HepG2 (cell line): ENCODE measurements around the gene MRPL14. TPM values are rescaled to one million over a fixed set of nuclear protein-coding genes. Genes with fewer than 3 reads are reported as not detected.

Source experiments
- CAMTA2 ChIP-seq: sonication (generic); formaldehyde crosslinking; IDR thresholded peaks from 2 replicates; pipeline ENCODE4 v1.4.0; 2020; ENCODE audit warnings: mild to moderate bottlenecking, missing genetic modification reagents, borderline replicate concordance
- FOXM1 ChIP-seq: sonication (generic); formaldehyde crosslinking; IDR thresholded peaks from 2 replicates; pipeline ENCODE4 v1.5.0; 2020; ENCODE audit warnings: missing genetic modification reagents
- MED1 ChIP-seq: sonication (generic); formaldehyde crosslinking; IDR thresholded peaks from 2 replicates; pipeline ENCODE4 v1.4.0; 2020; ENCODE audit warnings: missing genetic modification reagents
- MXD1 ChIP-seq: sonication (generic); formaldehyde crosslinking; IDR thresholded peaks from 2 replicates; pipeline ENCODE4 v1.4.0; 2020; ENCODE audit warnings: mild to moderate bottlenecking, missing genetic modification reagents
- NR1H2 ChIP-seq: sonication (generic); formaldehyde crosslinking; IDR thresholded peaks from 2 replicates; pipeline ENCODE4 v1.8.1; 2022; ENCODE audit warnings: low read depth, missing genetic modification reagents, borderline replicate concordance
- PAXIP1 ChIP-seq: sonication (generic); formaldehyde crosslinking; conservative IDR thresholded peaks from 2 replicates; pipeline ENCODE4 v1.4.0; 2020; ENCODE audit warnings: mild to moderate bottlenecking, missing genetic modification reagents, moderate library complexity
- POLR2A ChIP-seq, 2 experiments: IDR thresholded peaks; 2 replicates each; pipeline ENCODE4 v1.6.1; 2011; ENCODE audit warnings: low read depth in 2 of 2, low read length in 2 of 2, mild to moderate bottlenecking in 1 of 2, moderate library complexity in 1 of 2; ENCODE audit not compliant: insufficient read depth in 1 of 2
- TCF7 ChIP-seq: sonication (generic); IDR thresholded peaks from 2 replicates; pipeline ENCODE4 v1.6.1; 2016; ENCODE audit warnings: antibody characterized with exemption, low read depth
- ZBTB42 ChIP-seq: sonication (generic); formaldehyde crosslinking; IDR thresholded peaks from 2 replicates; pipeline ENCODE4 v1.5.0; 2020; ENCODE audit warnings: mild to moderate bottlenecking, missing genetic modification reagents
- ZC3H13 ChIP-seq: sonication (generic); formaldehyde crosslinking; IDR thresholded peaks from 2 replicates; pipeline ENCODE4 v1.8.1; 2023; ENCODE audit warnings: mild to moderate bottlenecking, missing genetic modification reagents, moderate library complexity
- ZFP90 ChIP-seq: sonication (generic); formaldehyde crosslinking; IDR thresholded peaks from 2 replicates; pipeline ENCODE4 v1.8.0; 2022; ENCODE audit warnings: missing genetic modification reagents, mild to moderate bottlenecking, inconsistent platforms, borderline replicate concordance
- ZFX ChIP-seq: sonication (generic); formaldehyde crosslinking; IDR thresholded peaks from 2 replicates; pipeline ENCODE4 v1.4.0; 2020; ENCODE audit warnings: mild to moderate bottlenecking, low read depth, missing genetic modification reagents, moderate library complexity
- ZMYM3 ChIP-seq: sonication (generic); formaldehyde crosslinking; IDR thresholded peaks from 2 replicates; pipeline ENCODE4 v1.5.1; 2020; ENCODE audit warnings: mild to moderate bottlenecking, missing genetic modification reagents
- ZNF232 ChIP-seq: sonication (generic); formaldehyde crosslinking; IDR thresholded peaks from 2 replicates; pipeline ENCODE4 v1.4.0; 2020; ENCODE audit warnings: missing genetic modification reagents, borderline replicate concordance
- ZNF296 ChIP-seq: sonication (generic); formaldehyde crosslinking; conservative IDR thresholded peaks from 2 replicates; pipeline ENCODE4 v1.5.0; 2020; ENCODE audit warnings: mild to moderate bottlenecking, missing genetic modification reagents
- ZNF414 ChIP-seq: sonication (generic); formaldehyde crosslinking; IDR thresholded peaks from 2 replicates; pipeline ENCODE4 v1.5.0; 2020; ENCODE audit warnings: missing genetic modification reagents
- ZNF639 ChIP-seq: conservative IDR thresholded peaks from 2 replicates; pipeline ENCODE4 v1.6.1; 2018; ENCODE audit warnings: missing genetic modification reagents
- ZNF678 ChIP-seq: sonication (generic); formaldehyde crosslinking; IDR thresholded peaks from 2 replicates; pipeline ENCODE4 v1.4.0; 2020; ENCODE audit warnings: mild to moderate bottlenecking, missing genetic modification reagents
- ZNF687 ChIP-seq: sonication (generic); formaldehyde crosslinking; IDR thresholded peaks from 2 replicates; pipeline ENCODE4 v1.5.1; 2020; ENCODE audit warnings: mild to moderate bottlenecking, missing genetic modification reagents, moderate library complexity
- polyA plus RNA-seq, 8 experiments: library from polyadenylated mRNA; depleted of rRNA in 3 of 8; stranded (reverse) in 7 of 8; unstranded in 1 of 8; fragments of >200 nt; fragmentation: Illumina TruSeq in 4 of 8; extraction: Trizol in 4 of 8; gene quantifications; 2 replicates each; pipeline versions ENCODE4 v1.2.1 to v1.2.3, GENCODE V29; 2011 to 2016; ENCODE audit warnings: low read depth in 4 of 8, missing spikeins in 1 of 8, mixed read lengths in 1 of 8; ENCODE audit not compliant: insufficient read depth in 1 of 8
- total RNA-seq, 5 experiments: library from RNA; depleted of rRNA; stranded (reverse); fragments of >200 nt; fragmentation: Illumina TruSeq; extraction: Trizol; gene quantifications; 2 replicates each; pipeline ENCODE4 v1.2.3, GENCODE V29; 2016; ENCODE audit warnings: low read depth in 1 of 5

Gene MRPL14
- total and polyA plus RNA-seq, 2 of the 13 experiments (the other 11 are each of a cell fraction or from before 2014, with no cell fraction given): 157 to 178 TPM

GRCh38 chr6:44074813-44075646, 52.2 kb downstream of the MRPL14 start (continued):
- TF ChIP-seq PAXIP1 (CRISPR knock-in tag) (peak; percentile 94), MXD1 (CRISPR knock-in tag) (peak; percentile 85), ZNF414 (CRISPR knock-in tag) (peak; percentile 98), ZNF639 (CRISPR knock-in tag) (no peak), ZNF678 (CRISPR knock-in tag) (no peak), TCF7 (peak; percentile 22; the same call in 1 of the 2 replicates), FOXM1 (no peak), ZMYM3 (CRISPR knock-in tag) (peak; percentile 37; the same call in 1 of the 2 replicates), ZFP90 (peak; percentile 28; the same call in 1 of the 2 replicates), NR1H2 (CRISPR knock-in tag) (0 out of 2 replicates have a peak, but pooled peaks have one; percentile 49), ZFX (CRISPR knock-in tag) (peak; percentile 96), ZNF296 (CRISPR knock-in tag) (peak; percentile 93; the same call in 1 of the 2 replicates), ZNF687 (CRISPR knock-in tag) (peak; percentile 99), POLR2A (IDR thresholded peaks at IDR 0.05; ENCODE audit: insufficient read depth in 1 of 2, low read depth in 2 of 2, low read length in 2 of 2) (no peak), ZC3H13 (CRISPR knock-in tag) (peak; percentile 81), CAMTA2 (no peak), ZNF232 (CRISPR knock-in tag) (no peak; the same call in 1 of the 2 replicates), ZBTB42 (CRISPR knock-in tag) (no peak), MED1 (peak; percentile 99)
